Ishikawa (cell line): ENCODE data around the gene USP22.

Source experiments
- CEBPB ChIP-seq: IDR thresholded peaks from 2 replicates; pipeline ENCODE4 v1.6.1; 2012
- CREB1 ChIP-seq: IDR thresholded peaks from 2 replicates; pipeline ENCODE4 v1.6.1; 2012; ENCODE audit warnings: low read depth
- EP300 ChIP-seq: IDR thresholded peaks from 2 replicates; pipeline ENCODE4 v1.6.1; 2012; ENCODE audit warnings: borderline replicate concordance
- FOXM1 ChIP-seq: IDR thresholded peaks from 2 replicates; pipeline ENCODE4 v1.6.1; 2012; ENCODE audit warnings: low read depth, borderline replicate concordance
- MAX ChIP-seq: IDR thresholded peaks from 2 replicates; pipeline ENCODE4 v1.6.1; 2012
- RAD21 ChIP-seq: IDR thresholded peaks from 2 replicates; pipeline ENCODE4 v1.6.1; 2012; ENCODE audit warnings: low read depth
- REST ChIP-seq: IDR thresholded peaks from 2 replicates; pipeline ENCODE4 v1.6.1; 2012; ENCODE audit warnings: low read depth, mild to moderate bottlenecking
- TAF1 ChIP-seq: IDR thresholded peaks from 2 replicates; pipeline ENCODE4 v1.6.1; 2012; ENCODE audit warnings: low read depth, mild to moderate bottlenecking
- TEAD4 ChIP-seq: IDR thresholded peaks from 2 replicates; pipeline ENCODE4 v1.6.1; 2012
- USF1 ChIP-seq: IDR thresholded peaks from 2 replicates; pipeline ENCODE4 v1.6.1; 2012
- YY1 ChIP-seq: IDR thresholded peaks from 2 replicates; pipeline ENCODE4 v1.6.1; 2012; ENCODE audit warnings: low read depth
- ZBTB7A ChIP-seq: IDR thresholded peaks from 2 replicates; pipeline ENCODE4 v1.6.1; 2012; ENCODE audit warnings: low read depth

- TF ChIP-seq ZBTB7A, result no peak
- no peak for TF ChIP-seq YY1
- TF ChIP-seq EP300, result no peak
- no peak for TF ChIP-seq TEAD4
- TF ChIP-seq REST, result no peak
- no peak for TF ChIP-seq FOXM1
- TF ChIP-seq TAF1, result no peak
- no peak for TF ChIP-seq RAD21
- TF ChIP-seq CEBPB, result no peak
- TF ChIP-seq MAX, result no peak
- TF ChIP-seq USF1, result no peak
- no peak for TF ChIP-seq CREB1
These were observed 15.5 kb upstream of the USP22 start for GRCh38 chr17:21058098-21058893.
